Natural killer cell (primary cell): ENCODE data around the gene ASAP3. TPM values are rescaled to one million over a fixed set of nuclear protein-coding genes. Genes with fewer than 3 reads are reported as not detected.

Experiments used
- ATAC-seq, 3 donors: fragments of 150-1000 bp in 2 of 3; fragments of 200-7000 bp in 1 of 3; cut with Tn5 transposase; 1 replicate in 1 of 3; 2 replicates in 2 of 3; pipeline ENCODE4 v1.10.0; 2021; ENCODE audit warnings: mild to moderate bottlenecking in 2 of 3, moderate library complexity in 2 of 3
- DNase-seq, 2 donors: peaks; one replicate each; pipeline versions ENCODE4 v3.0.0 to v3.0.0-alpha.2; 2013 to 2021; ENCODE audit warnings: mixed read lengths in 1 of 2
- H3K27ac ChIP-seq: one replicate; pipeline ENCODE4 v1.5.1; 2013; ENCODE audit warnings: mild to moderate bottlenecking, low read length
- H3K27me3 ChIP-seq: one replicate; pipeline ENCODE4 v1.6.1; 2013; ENCODE audit warnings: low read length; ENCODE audit not compliant: control insufficient read depth, insufficient read depth
- H3K36me3 ChIP-seq: one replicate; pipeline ENCODE4 v1.6.1; 2013; ENCODE audit warnings: low read length; ENCODE audit not compliant: control insufficient read depth, insufficient read depth
- H3K4me1 ChIP-seq: one replicate; pipeline ENCODE4 v1.6.1; 2013; ENCODE audit warnings: low read length; ENCODE audit not compliant: control insufficient read depth, insufficient read depth
- H3K4me3 ChIP-seq: one replicate; pipeline ENCODE4 v1.5.1; 2013; ENCODE audit warnings: low read length
- H3K9me3 ChIP-seq: one replicate; pipeline ENCODE4 v1.6.1; 2013; ENCODE audit warnings: low read length; ENCODE audit not compliant: control insufficient read depth, insufficient read depth
- H3K27ac Mint-ChIP-seq, 2 donors: one replicate each; pipeline ENCODE4 v1.8.0; 2022; ENCODE audit warnings: mild to moderate bottlenecking in 2 of 2, mixed read lengths in 2 of 2, moderate library complexity in 1 of 2
- H3K27me3 Mint-ChIP-seq, 2 donors: one replicate each; pipeline ENCODE4 v1.8.0; 2022; ENCODE audit warnings: low read depth in 2 of 2, mixed read lengths in 2 of 2
- H3K36me3 Mint-ChIP-seq: one replicate; pipeline ENCODE4 v1.8.0; 2022; ENCODE audit warnings: mixed read lengths
- H3K4me1 Mint-ChIP-seq, 2 donors: one replicate each; pipeline ENCODE4 v1.8.0; 2022; ENCODE audit warnings: mixed read lengths in 2 of 2
- H3K4me3 Mint-ChIP-seq: one replicate; pipeline ENCODE4 v1.8.0; 2022; ENCODE audit warnings: mild to moderate bottlenecking, moderate library complexity, mixed read lengths
- H3K9me3 Mint-ChIP-seq, 2 donors: one replicate each; pipeline ENCODE4 v1.8.0; 2022; ENCODE audit warnings: mixed read lengths in 2 of 2
- WGBS: methylation state at CpG from one replicate; pipeline ENCODE4 v1.1.7; 2013; ENCODE audit warnings: missing lambda C conversion rate; ENCODE audit not compliant: insufficient coverage; 5-methylcytosine and 5-hydroxymethylcytosine counted together
- intact Hi-C: fragments of 100-400 bp; cut with micrococcal nuclease; formaldehyde crosslinking; loops from one replicate; pipeline ENCODE4 v1.14.2; 2022
- total RNA-seq, 4 donors: library from RNA; stranded (reverse); fragments of 120-200 nt in 1 of 4; gene quantifications; one replicate each; pipeline versions ENCODE4 v1.2.3 to v1.2.4, GENCODE V29; 2013 to 2022
- TF ChIP-seq, protein P1 (sequence below): fragments of 200-600 bp; IDR thresholded peaks from one replicate; pipeline ENCODE4 v1.8.0; 2022; ENCODE audit warnings: antibody characterized with exemption

The ASAP3 gene
- total RNA-seq, 3 donors from 2014 or later (not counting 1 experiment from before 2014, with no cell fraction given), result 0.25 to 0.70 (median 0.59) TPM

DNA sequence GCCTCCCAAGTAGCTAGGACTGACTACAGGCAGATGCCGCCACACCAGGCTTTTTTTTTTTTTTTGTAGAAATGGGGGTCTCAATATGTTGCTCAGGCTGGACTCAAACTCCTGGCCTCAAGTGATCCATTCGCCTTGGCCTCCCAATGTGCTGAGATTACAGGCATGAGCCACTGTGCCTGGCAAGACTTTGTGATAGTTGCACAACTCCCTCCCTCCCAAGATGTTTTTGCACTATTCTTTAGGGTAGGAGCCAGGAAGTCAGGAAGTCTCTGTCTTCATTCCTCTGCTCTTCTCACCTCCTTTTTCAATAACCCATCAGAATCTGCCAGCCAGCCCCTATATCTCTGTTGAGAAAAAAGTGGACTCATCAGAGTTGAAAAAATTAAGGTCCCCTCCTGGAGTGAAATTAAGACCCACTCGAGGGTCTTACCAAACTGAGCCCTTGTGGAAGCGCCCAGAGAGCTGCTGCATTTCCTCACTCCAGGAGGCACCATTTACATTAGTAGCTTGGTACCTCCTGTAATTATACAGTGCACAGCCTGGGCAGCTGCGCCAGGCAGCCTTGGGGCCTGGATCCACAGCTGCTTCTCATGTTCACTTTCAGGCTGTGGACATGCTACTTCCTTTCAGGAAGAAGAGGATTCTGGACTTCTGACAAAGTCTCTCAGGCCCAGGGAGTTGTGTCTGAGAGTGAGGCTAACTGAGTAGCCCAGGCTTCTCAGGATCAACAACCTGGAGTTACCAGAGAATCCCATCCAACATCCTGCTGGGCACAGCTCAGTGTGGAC, 83.5 kb downstream of the ASAP3 start:
- intact Hi-C loops, result no loop called here
- no peak for ATAC-seq
- Histone ChIP-seq H3K27me3 (no peaks in the 10 kb centered on the region), H3K9me3 (no peaks in the 10 kb centered on the region), H3K4me3 (no peak overlapping the region), H3K36me3 (no peaks in the 10 kb centered on the region), H3K27ac (no peak overlapping the region), H3K4me1 (peaks cover 6% of the 10 kb centered on the region)
- Mint-ChIP-seq H3K27ac (no peak overlapping the region), H3K36me3 (no peaks in the 10 kb centered on the region), H3K27me3 (peaks cover 0 to 4% of the 10 kb centered on the region in 2 donors), H3K4me3 (no peak overlapping the region), H3K4me1 (peaks cover 0 to 6% of the 10 kb centered on the region in 2 donors), H3K9me3 (no peaks in the 10 kb centered on the region)
- TF ChIP-seq, protein P1, sequence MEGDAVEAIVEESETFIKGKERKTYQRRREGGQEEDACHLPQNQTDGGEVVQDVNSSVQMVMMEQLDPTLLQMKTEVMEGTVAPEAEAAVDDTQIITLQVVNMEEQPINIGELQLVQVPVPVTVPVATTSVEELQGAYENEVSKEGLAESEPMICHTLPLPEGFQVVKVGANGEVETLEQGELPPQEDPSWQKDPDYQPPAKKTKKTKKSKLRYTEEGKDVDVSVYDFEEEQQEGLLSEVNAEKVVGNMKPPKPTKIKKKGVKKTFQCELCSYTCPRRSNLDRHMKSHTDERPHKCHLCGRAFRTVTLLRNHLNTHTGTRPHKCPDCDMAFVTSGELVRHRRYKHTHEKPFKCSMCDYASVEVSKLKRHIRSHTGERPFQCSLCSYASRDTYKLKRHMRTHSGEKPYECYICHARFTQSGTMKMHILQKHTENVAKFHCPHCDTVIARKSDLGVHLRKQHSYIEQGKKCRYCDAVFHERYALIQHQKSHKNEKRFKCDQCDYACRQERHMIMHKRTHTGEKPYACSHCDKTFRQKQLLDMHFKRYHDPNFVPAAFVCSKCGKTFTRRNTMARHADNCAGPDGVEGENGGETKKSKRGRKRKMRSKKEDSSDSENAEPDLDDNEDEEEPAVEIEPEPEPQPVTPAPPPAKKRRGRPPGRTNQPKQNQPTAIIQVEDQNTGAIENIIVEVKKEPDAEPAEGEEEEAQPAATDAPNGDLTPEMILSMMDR, result no peak
- 91% methylated on average over 4 of the region's 5 CpGs for WGBS
- DNase-seq, result no peak

- Mint-ChIP-seq H3K4me1 (peaks cover 0 to 4% of the 10 kb centered on the region in 2 donors), H3K4me3 (no peak overlapping the region), H3K36me3 (no peaks in the 10 kb centered on the region), H3K27me3 (peaks cover 0 to 4% of the 10 kb centered on the region in 2 donors), H3K9me3 (no peaks in the 10 kb centered on the region), H3K27ac (no peak overlapping the region)
- TF ChIP-seq, protein P1, result no peak
- DNase-seq (no peak), ATAC-seq (no peak)
- Histone ChIP-seq H3K4me3 (no peak overlapping the region), H3K27ac (no peak overlapping the region), H3K27me3 (no peaks in the 10 kb centered on the region), H3K4me1 (peaks cover 6% of the 10 kb centered on the region), H3K36me3 (no peaks in the 10 kb centered on the region), H3K9me3 (no peaks in the 10 kb centered on the region)
- intact Hi-C loops, result no loop called here
- no CpG with 5 or more reads among the region's 1 CpG for WGBS
Observed at GRCh38 chr1:23399229-23399628, 84.8 kb downstream of the ASAP3 start.

GRCh38 chr1:23397908-23398307, 86.1 kb downstream of the ASAP3 start:
- H3K27me3 Mint-ChIP-seq, result peaks cover 0 to 4% of the 10 kb centered on the region in 2 donors
- Histone ChIP-seq H3K4me3 (no peak overlapping the region), H3K9me3 (no peaks in the 10 kb centered on the region), H3K27me3 (no peaks in the 10 kb centered on the region), H3K4me1 (no peaks in the 10 kb centered on the region), H3K36me3 (no peaks in the 10 kb centered on the region), H3K27ac (no peak overlapping the region)
- no peaks in the 10 kb centered on the region for H3K36me3 Mint-ChIP-seq
- intact Hi-C loops, result no loop called here
- no peaks in the 10 kb centered on the region for H3K4me1 Mint-ChIP-seq
- no peak overlapping the region for H3K27ac Mint-ChIP-seq
- TF ChIP-seq, protein P1, result no peak
- ATAC-seq (no peak), DNase-seq (no peak)
- no peaks in the 10 kb centered on the region for H3K9me3 Mint-ChIP-seq
- WGBS, result 97% methylated on average over 7 of the region's 7 CpGs
- H3K4me3 Mint-ChIP-seq, result no peak overlapping the region

GRCh38 chr1:23396380-23396779, 87.6 kb downstream of the ASAP3 start:
- Histone ChIP-seq H3K4me1 (no peaks in the 10 kb centered on the region), H3K9me3 (no peaks in the 10 kb centered on the region), H3K27me3 (no peaks in the 10 kb centered on the region), H3K4me3 (no peak overlapping the region), H3K36me3 (no peaks in the 10 kb centered on the region), H3K27ac (no peak overlapping the region)
- 88% methylated on average over 2 of the region's 2 CpGs for WGBS
- no peak for DNase-seq
- H3K36me3 Mint-ChIP-seq, result no peaks in the 10 kb centered on the region
- no peak overlapping the region for H3K27ac Mint-ChIP-seq
- H3K4me3 Mint-ChIP-seq, result no peak overlapping the region
- no peaks in the 10 kb centered on the region for H3K4me1 Mint-ChIP-seq
- no peak for ATAC-seq
- peaks cover 0 to 4% of the 10 kb centered on the region in 2 donors for H3K27me3 Mint-ChIP-seq
- TF ChIP-seq, protein P1, result no peak
- H3K9me3 Mint-ChIP-seq, result no peaks in the 10 kb centered on the region
- intact Hi-C loops, result no loop called here
